Epidermal melanocyte (primary cell): ENCODE measurements around the gene PIM2.
A peak's percentile ranks its signal among the peaks of the same experiment; 100 is the strongest.

Source experiments
- DNase-seq: peaks from one replicate; pipeline ENCODE4 v3.0.0; 2011; ENCODE audit warnings: low spot score; ENCODE audit not compliant: insufficient read length

Gene PIM2

GRCh38 chrX:48918643-48919340 lies at the start of gene PIM2:
PIM2 (minus strand) TSS chrX:48919024; CDS start chrX:48918834, 190 bp downstream.
- DNase-seq, result peak; percentile 67

GRCh38 chrX:48968377-48968776 lies 49.6 kb upstream of the PIM2 start:
- DNase-seq, result no peak

- DNase-seq, result no peak
Measured at GRCh38 chrX:48966796-48967579, 48.2 kb upstream of the PIM2 start.

- no peak for DNase-seq
Measured at GRCh38 chrX:48965959-48966358, 47.1 kb upstream of the PIM2 start.

GRCh38 chrX:48961585-48962091 lies 42.8 kb upstream of the PIM2 start:
- no peak for DNase-seq

- DNase-seq, result no peak
Measured at GRCh38 chrX:48960291-48960690, 41.5 kb upstream of the PIM2 start.

GRCh38 chrX:48958635-48959094 lies 39.8 kb upstream of the PIM2 start:
- no peak for DNase-seq

GRCh38 chrX:48957827-48958634 lies 39.2 kb upstream of the PIM2 start:
- peak; percentile 89 for DNase-seq

GRCh38 chrX:48957477-48957826 lies 38.6 kb upstream of the PIM2 start, which contains the start of gene OTUD5:
OTUD5 (minus strand) TSS chrX:48957607; CDS start chrX:48957570, 37 bp downstream.
- DNase-seq, result peak; percentile 25

GRCh38 chrX:48956728-48957414 lies 38.0 kb upstream of the PIM2 start:
- DNase-seq, result no peak

GRCh38 chrX:48948589-48948988 lies 29.8 kb upstream of the PIM2 start:
- no peak for DNase-seq

- peak; percentile 28 for DNase-seq
Measured at GRCh38 chrX:48945517-48946348, 26.9 kb upstream of the PIM2 start.

GRCh38 chrX:48942895-48943294 lies 24.1 kb upstream of the PIM2 start:
- no peak for DNase-seq

GRCh38 chrX:48940404-48940955 lies 21.7 kb upstream of the PIM2 start:
- no peak for DNase-seq

- no peak for DNase-seq
Measured at GRCh38 chrX:48939524-48940228, 20.9 kb upstream of the PIM2 start.

- DNase-seq, result no peak
Measured at GRCh38 chrX:48938721-48939425, 20.0 kb upstream of the PIM2 start.

- DNase-seq, result no peak
Measured at GRCh38 chrX:48937054-48937907, 18.5 kb upstream of the PIM2 start.
